ENCODE data around the gene PREX1.

PREX1 gene

GRCh38 chr20:48711696-48712464, 115.9 kb downstream of the PREX1 start:
- no peak for DNase-seq

- DNase-seq, result no peak
Measured at GRCh38 chr20:48711044-48711428, 116.8 kb downstream of the PREX1 start.

GRCh38 chr20:48710341-48711043, 117.3 kb downstream of the PREX1 start:
- no peak for DNase-seq

- DNase-seq, result no peak
Measured at GRCh38 chr20:48709744-48710143, 118.1 kb downstream of the PREX1 start.

GRCh38 chr20:48709058-48709691, 118.6 kb downstream of the PREX1 start:
- no peak for DNase-seq

- DNase-seq, result no peak
Measured at GRCh38 chr20:48708630-48709029, 119.2 kb downstream of the PREX1 start.

GRCh38 chr20:48708116-48708515, 119.7 kb downstream of the PREX1 start:
- no peak for DNase-seq

- DNase-seq, result no peak
Measured at GRCh38 chr20:48706710-48707365, 121.0 kb downstream of the PREX1 start.

- no peak for DNase-seq
Measured at GRCh38 chr20:48706116-48706656, 121.6 kb downstream of the PREX1 start.

GRCh38 chr20:48705240-48706115, 122.3 kb downstream of the PREX1 start:
- no peak for DNase-seq

GRCh38 chr20:48704761-48705160, 123.0 kb downstream of the PREX1 start:
- DNase-seq, result no peak

- DNase-seq, result no peak
Measured at GRCh38 chr20:48703511-48704219, 124.1 kb downstream of the PREX1 start.

- DNase-seq, result no peak
Measured at GRCh38 chr20:48703107-48703506, 124.7 kb downstream of the PREX1 start.

GRCh38 chr20:48702455-48702913, 125.3 kb downstream of the PREX1 start:
- DNase-seq, result no peak

GRCh38 chr20:48701702-48702101, 126.1 kb downstream of the PREX1 start:
- DNase-seq, result no peak

- no peak for DNase-seq
Measured at GRCh38 chr20:48698507-48699267, 129.1 kb downstream of the PREX1 start.

- no peak for DNase-seq
Measured at GRCh38 chr20:48697845-48698491, 129.8 kb downstream of the PREX1 start.

- DNase-seq, result no peak
Measured at GRCh38 chr20:48696671-48697070, 131.1 kb downstream of the PREX1 start.

- no peak for DNase-seq
Measured at GRCh38 chr20:48695738-48696137, 132.1 kb downstream of the PREX1 start.

GRCh38 chr20:48695255-48695654, 132.5 kb downstream of the PREX1 start:
- DNase-seq, result no peak
